ENCODE measurements around the gene G6PD. TPM values are rescaled to one million over a fixed set of nuclear protein-coding genes. Genes with fewer than 3 reads are reported as not detected.

Gene G6PD
- total and polyA plus RNA-seq, 10 of the 15 experiments (the other 5 are each of a cell fraction or from before 2014, with no cell fraction given): 1.6 to 62.5 (median 28.4) TPM

DNA sequence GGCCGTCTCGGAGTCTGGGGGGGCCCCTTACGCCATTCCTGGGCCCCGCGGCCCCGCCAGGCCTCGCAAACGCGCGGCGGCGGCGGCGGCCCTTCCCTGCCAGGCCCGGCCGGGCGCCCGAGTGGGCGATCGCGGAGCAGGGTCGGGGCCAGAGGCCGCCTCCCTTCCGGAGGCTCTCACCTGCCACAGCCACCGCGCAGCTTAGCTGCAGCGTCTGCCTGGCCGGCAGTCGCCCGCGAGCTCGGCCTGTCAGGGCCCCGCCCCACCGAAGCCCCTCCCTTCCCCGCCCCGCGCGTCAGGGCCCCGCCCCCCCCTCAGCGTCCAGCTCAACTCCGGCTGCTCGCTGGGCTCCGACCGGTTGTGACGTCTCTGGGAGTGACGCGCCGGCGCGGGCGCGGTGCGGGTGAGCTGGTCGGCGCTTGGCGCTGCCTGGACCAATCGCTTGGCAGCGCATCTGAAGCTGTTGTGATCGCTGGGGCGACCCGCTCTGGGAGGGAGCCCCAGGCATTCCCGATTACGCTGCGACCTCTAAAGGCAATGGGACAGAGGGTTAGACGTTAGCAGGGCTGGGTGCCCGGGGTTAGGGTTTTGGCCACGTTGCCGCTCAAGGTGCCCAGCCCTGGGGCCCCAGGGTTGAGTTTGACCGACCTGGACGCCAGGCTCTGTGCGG lies 56.1 kb downstream of the G6PD start, which contains the start of gene SLC10A3 (continued):
- TF ChIP-seq, protein P1, sequence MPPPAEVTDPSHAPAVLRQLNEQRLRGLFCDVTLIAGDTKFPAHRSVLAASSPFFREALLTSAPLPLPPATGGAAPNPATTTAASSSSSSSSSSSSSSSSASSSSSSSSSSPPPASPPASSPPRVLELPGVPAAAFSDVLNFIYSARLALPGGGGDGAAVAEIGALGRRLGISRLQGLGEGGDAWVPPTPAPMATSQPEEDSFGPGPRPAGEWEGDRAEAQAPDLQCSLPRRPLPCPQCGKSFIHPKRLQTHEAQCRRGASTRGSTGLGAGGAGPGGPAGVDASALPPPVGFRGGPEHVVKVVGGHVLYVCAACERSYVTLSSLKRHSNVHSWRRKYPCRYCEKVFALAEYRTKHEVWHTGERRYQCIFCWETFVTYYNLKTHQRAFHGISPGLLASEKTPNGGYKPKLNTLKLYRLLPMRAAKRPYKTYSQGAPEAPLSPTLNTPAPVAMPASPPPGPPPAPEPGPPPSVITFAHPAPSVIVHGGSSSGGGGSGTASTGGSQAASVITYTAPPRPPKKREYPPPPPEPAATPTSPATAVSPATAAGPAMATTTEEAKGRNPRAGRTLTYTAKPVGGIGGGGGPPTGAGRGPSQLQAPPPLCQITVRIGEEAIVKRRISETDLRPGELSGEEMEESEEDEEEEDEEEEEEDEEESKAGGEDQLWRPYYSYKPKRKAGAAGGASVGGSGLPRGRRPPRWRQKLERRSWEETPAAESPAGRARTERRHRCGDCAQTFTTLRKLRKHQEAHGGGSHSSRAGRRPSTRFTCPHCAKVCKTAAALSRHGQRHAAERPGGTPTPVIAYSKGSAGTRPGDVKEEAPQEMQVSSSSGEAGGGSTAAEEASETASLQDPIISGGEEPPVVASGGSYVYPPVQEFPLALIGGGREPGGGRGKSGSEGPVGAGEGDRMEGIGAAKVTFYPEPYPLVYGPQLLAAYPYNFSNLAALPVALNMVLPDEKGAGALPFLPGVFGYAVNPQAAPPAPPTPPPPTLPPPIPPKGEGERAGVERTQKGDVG (CRISPR knock-in tag; IDR thresholded peaks at IDR 0.05): no peak
- TF ChIP-seq ZNF384 (IDR thresholded peaks at IDR 0.05; ENCODE audit: borderline replicate concordance, low read depth, low read length) (no peak), BCL11A (IDR thresholded peaks at IDR 0.05; ENCODE audit: low read depth, low read length) (no peak), NR2F1 (conservative IDR thresholded peaks at IDR 0.05) (peak; percentile 70), ZNF622 (IDR thresholded peaks at IDR 0.05) (no peak), YY1 (IDR thresholded peaks at IDR 0.05; ENCODE audit: low read depth, low read length) (no peak), CREB1 (IDR thresholded peaks at IDR 0.05; ENCODE audit: low read depth) (peak; percentile 90), NFYB (IDR thresholded peaks at IDR 0.05; ENCODE audit: insufficient read depth, low read depth, low read length) (0 out of 2 replicates have a peak, but pooled peaks have one; percentile 27), SMARCA5 (IDR thresholded peaks at IDR 0.05) (0 out of 2 replicates have a peak, but pooled peaks have one; percentile 25), BACH1 (IDR thresholded peaks at IDR 0.05; ENCODE audit: borderline replicate concordance) (peak; percentile 61; the same call in 1 of the 2 replicates), LARP7 (IDR thresholded peaks at IDR 0.05) (peak; percentile 54), DPF2 (IDR thresholded peaks at IDR 0.05) (peak; percentile 65; the same call in 1 of the 2 replicates), NFYA (IDR thresholded peaks at IDR 0.05; ENCODE audit: borderline replicate concordance, low read depth, low read length) (no peak), EED (IDR thresholded peaks at IDR 0.05; ENCODE audit: low read depth) (no peak), BHLHE40 (IDR thresholded peaks at IDR 0.05; ENCODE audit: borderline replicate concordance in 1 of 2, low read depth in 2 of 2, low read length in 1 of 2) (peak in 1 of 2 experiments; percentile 44; a peak in 1 of 4 replicates), MXI1 (IDR thresholded peaks at IDR 0.05; ENCODE audit: low read depth, low read length) (no peak), NBN (IDR thresholded peaks at IDR 0.05) (0 out of 2 replicates have a peak, but pooled peaks have one; percentile 21), KDM1A (IDR thresholded peaks at IDR 0.05; ENCODE audit: borderline replicate concordance) (no peak), RBBP5 (conservative IDR thresholded peaks at IDR 0.05) (no peak)
- TF ChIP-seq, protein P2, sequence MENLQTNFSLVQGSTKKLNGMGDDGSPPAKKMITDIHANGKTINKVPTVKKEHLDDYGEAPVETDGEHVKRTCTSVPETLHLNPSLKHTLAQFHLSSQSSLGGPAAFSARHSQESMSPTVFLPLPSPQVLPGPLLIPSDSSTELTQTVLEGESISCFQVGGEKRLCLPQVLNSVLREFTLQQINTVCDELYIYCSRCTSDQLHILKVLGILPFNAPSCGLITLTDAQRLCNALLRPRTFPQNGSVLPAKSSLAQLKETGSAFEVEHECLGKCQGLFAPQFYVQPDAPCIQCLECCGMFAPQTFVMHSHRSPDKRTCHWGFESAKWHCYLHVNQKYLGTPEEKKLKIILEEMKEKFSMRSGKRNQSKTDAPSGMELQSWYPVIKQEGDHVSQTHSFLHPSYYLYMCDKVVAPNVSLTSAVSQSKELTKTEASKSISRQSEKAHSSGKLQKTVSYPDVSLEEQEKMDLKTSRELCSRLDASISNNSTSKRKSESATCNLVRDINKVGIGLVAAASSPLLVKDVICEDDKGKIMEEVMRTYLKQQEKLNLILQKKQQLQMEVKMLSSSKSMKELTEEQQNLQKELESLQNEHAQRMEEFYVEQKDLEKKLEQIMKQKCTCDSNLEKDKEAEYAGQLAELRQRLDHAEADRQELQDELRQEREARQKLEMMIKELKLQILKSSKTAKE (IDR thresholded peaks at IDR 0.05; ENCODE audit: low read depth, poor library complexity, severe bottlenecking): no peak
- TF ChIP-seq, protein P3, sequence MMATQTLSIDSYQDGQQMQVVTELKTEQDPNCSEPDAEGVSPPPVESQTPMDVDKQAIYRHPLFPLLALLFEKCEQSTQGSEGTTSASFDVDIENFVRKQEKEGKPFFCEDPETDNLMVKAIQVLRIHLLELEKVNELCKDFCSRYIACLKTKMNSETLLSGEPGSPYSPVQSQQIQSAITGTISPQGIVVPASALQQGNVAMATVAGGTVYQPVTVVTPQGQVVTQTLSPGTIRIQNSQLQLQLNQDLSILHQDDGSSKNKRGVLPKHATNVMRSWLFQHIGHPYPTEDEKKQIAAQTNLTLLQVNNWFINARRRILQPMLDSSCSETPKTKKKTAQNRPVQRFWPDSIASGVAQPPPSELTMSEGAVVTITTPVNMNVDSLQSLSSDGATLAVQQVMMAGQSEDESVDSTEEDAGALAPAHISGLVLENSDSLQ (IDR thresholded peaks at IDR 0.05): peak; percentile 75
